Aorta (tissue), 5 donors: Measurements from ENCODE around the gene OR4K14. TPM values are rescaled to one million over a fixed set of nuclear protein-coding genes. Genes with fewer than 3 reads are reported as not detected.
"Not testable (repeated sequence)": the region's sequence is repeated elsewhere in the genome, so short reads cannot be mapped to it uniquely, and the experiment has no call there.

Source experiments
- ATAC-seq: fragments of 200-7000 bp; cut with Tn5 transposase; one replicate; pipeline ENCODE4 v1.9.1; 2022; ENCODE audit warnings: moderate library complexity; ENCODE audit not compliant: low FRiP score
- DNase-seq, 2 donors: peaks; one replicate each; pipeline ENCODE4 v3.0.0-alpha.2; 2020
- H3K27ac ChIP-seq, 2 donors: one replicate each; pipeline ENCODE4 v1.5.1; 2013; ENCODE audit warnings: low read length in 2 of 2, mild to moderate bottlenecking in 2 of 2, moderate library complexity in 2 of 2, control low read depth in 1 of 2, inconsistent platforms in 1 of 2, low read depth in 1 of 2
- H3K27me3 ChIP-seq, 2 donors: one replicate each; pipeline ENCODE4 v1.6.1; 2013; ENCODE audit warnings: control low read depth in 1 of 2, low read length in 1 of 2, mild to moderate bottlenecking in 1 of 2, moderate library complexity in 1 of 2; ENCODE audit not compliant: insufficient read depth in 2 of 2, control insufficient read depth in 1 of 2
- H3K36me3 ChIP-seq, 2 donors: one replicate each; pipeline ENCODE4 v1.6.1; 2013; ENCODE audit warnings: control low read depth in 1 of 2, low read length in 1 of 2, mild to moderate bottlenecking in 1 of 2; ENCODE audit not compliant: insufficient read depth in 2 of 2, control insufficient read depth in 1 of 2
- H3K4me1 ChIP-seq, 2 donors: one replicate each; pipeline ENCODE4 v1.6.1; 2013; ENCODE audit warnings: low read length in 2 of 2, control low read depth in 1 of 2, mild to moderate bottlenecking in 1 of 2, moderate library complexity in 1 of 2; ENCODE audit not compliant: insufficient read depth in 2 of 2, control insufficient read depth in 1 of 2
- H3K4me3 ChIP-seq, 2 donors: one replicate each; pipeline ENCODE4 v1.5.1; 2013; ENCODE audit warnings: low read length in 2 of 2, control low read depth in 1 of 2, mild to moderate bottlenecking in 1 of 2
- H3K9me3 ChIP-seq: one replicate; pipeline ENCODE4 v1.6.1; 2013; ENCODE audit warnings: mild to moderate bottlenecking, low read length; ENCODE audit not compliant: control insufficient read depth
- WGBS, 2 donors: extraction: QIAGEN DNeasy Blood & Tissue Kit; methylation state at CpG; one replicate each; pipeline ENCODE4 v1.1.7; 2013; 5-methylcytosine and 5-hydroxymethylcytosine counted together
- intact Hi-C, 2 donors: fragments of 100-400 bp; cut with DNase I; formaldehyde crosslinking; loops; one replicate each; pipeline versions ENCODE4 v1.14.2 to v1.15.0; 2022
- polyA plus RNA-seq, 2 donors: library from polyadenylated mRNA; stranded (reverse); fragments of 200-250 nt; gene quantifications; one replicate each; pipeline ENCODE4 v1.2.3, GENCODE V29; 2013
- total RNA-seq, 2 donors: library from RNA; stranded (reverse); fragmentation: NEBNext Ultra II Directional; extraction: Animal tissue kit (Norgen Biotek cat#: 25700); gene quantifications; one replicate each; pipeline ENCODE4 v1.2.1, GENCODE V29; 2021
- donor health status: healthy with polysubstance abuse.
- donor health status: Bipolar disorder and iron deficiency.
- donor health status: DM: no; HTN: no; CAD: no.
- donor health status: DM: no; HTN: no; CAD: no.
- donor health status: DM: yes; HTN: yes; CAD: no.

The OR4K14 gene
- total and polyA plus RNA-seq, 4 donors = not detected

DNA sequence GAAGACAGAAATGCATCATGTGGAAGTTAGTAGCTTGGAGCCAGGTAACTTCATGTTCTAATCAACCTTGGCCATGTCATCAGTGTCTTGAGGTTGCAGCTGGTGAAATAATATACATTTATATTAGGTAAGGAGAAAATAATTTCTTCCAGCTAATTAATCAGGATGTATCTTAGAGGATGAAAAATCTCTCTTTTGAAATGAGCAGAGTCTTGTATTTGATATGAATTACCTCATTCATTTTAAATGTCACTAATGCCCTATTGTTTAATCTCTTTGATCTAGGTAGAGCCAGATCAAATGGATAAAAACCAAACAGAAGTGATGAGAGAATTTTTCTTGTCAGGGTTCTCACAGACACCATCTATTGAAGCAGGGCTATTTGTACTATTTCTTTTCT, 17.2 kb downstream of the OR4K14 start, which contains the start of gene OR4Q2:
OR4Q2 (plus strand) TSS at position 301 of the 400 bp plus-strand sequence.
- ATAC-seq = no peak
- intact Hi-C loops = no loop called here

DNA sequence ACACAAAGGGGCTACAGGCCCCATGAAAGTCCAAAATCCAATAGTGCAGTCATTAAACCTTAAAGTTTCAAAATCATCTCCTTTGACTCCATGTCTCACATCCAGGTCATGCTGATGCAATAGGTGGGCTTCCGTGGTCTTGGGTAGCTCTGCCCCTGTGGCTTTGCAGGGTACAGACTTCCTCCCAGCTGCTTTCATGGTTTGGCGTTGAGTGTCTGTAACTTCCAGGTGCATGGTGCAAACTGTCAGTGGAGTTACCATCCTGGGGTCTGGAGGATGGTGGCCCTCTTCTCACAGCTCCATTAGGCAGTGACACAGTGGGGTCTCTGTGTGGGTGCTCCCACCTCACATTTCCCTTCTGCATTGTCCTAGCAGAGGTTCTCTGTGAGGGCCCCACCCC, 25.7 kb downstream of the OR4K14 start:
- no peak for DNase-seq
- no peak overlapping the region for H3K4me3 ChIP-seq
- no peaks in the 10 kb centered on the region for H3K27me3 ChIP-seq
- no peak overlapping the region for H3K27ac ChIP-seq
- H3K36me3 ChIP-seq = no peaks in the 10 kb centered on the region
- no peak for ATAC-seq
- intact Hi-C loops = no loop called here
- no peaks in the 10 kb centered on the region for H3K4me1 ChIP-seq
- no peaks in the 10 kb centered on the region for H3K9me3 ChIP-seq
- WGBS, 2 donors = 53 to 64% methylated on average over 2 of the region's 2 CpGs

More for the DNA sequence above, 17.2 kb downstream of the OR4K14 start, which contains the start of gene OR4Q2:
- H3K27me3 ChIP-seq = no peaks in the 10 kb centered on the region
- no peak for DNase-seq
- no peaks in the 10 kb centered on the region for H3K4me1 ChIP-seq
- no peak within 1 kb of the TSS for H3K27ac ChIP-seq
- no peak within 1 kb of the TSS for H3K4me3 ChIP-seq
- H3K9me3 ChIP-seq = no peaks in the 10 kb centered on the region
- no peaks in the 10 kb centered on the region for H3K36me3 ChIP-seq

GRCh38 chr14:19975291-19975690, 43.8 kb downstream of the OR4K14 start, which contains the start of gene OR4K15:
Gene OR4K15 (plus strand): TSS chr14:19975591. CDS start chr14:19975591, 0 bp downstream.
- H3K36me3 ChIP-seq = no peaks in the 10 kb centered on the region
- H3K27ac ChIP-seq = no peak within 1 kb of the TSS
- no peak for ATAC-seq
- no peaks in the 10 kb centered on the region for H3K9me3 ChIP-seq
- H3K4me1 ChIP-seq = no peaks in the 10 kb centered on the region
- no peak for DNase-seq
- WGBS, 2 donors = 90 to 94% methylated on average over 3 of the region's 3 CpGs
- intact Hi-C loops = no loop called here
- no peaks in the 10 kb centered on the region for H3K27me3 ChIP-seq
- no peak within 1 kb of the TSS for H3K4me3 ChIP-seq

DNA sequence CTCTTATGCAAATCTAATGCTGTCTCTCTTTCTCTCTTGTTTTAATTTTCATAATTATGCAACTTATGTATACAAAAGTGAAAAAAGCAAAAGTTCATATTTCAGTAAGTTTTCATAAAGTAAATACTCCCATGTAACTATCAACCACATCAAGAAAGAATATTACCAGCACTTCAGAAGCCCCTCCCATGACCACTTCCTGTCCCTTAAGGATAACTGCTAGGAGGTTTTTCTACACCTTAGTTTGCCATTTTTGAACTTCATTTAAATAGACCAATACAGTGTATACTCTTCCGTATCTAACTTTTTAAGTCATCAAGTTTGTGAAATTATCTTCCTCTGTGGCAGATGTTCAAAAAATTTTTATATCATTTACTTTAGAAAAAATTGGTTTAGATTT, 44.3 kb downstream of the OR4K14 start:
- no peaks in the 10 kb centered on the region for H3K27me3 ChIP-seq
- H3K36me3 ChIP-seq = no peaks in the 10 kb centered on the region
- H3K4me1 ChIP-seq = no peaks in the 10 kb centered on the region
- DNase-seq (no peak), ATAC-seq (no peak)
- 60 to 65% methylated on average over 1 of the region's 1 CpG for WGBS, 2 donors
- no peak overlapping the region for H3K27ac ChIP-seq
- H3K4me3 ChIP-seq = no peak overlapping the region
- intact Hi-C loops = no loop called here
- H3K9me3 ChIP-seq = no peaks in the 10 kb centered on the region

- intact Hi-C loops, ATAC-seq, H3K4me1 ChIP-seq, H3K9me3 ChIP-seq, H3K36me3 ChIP-seq, H3K27me3 ChIP-seq, DNase-seq, H3K27ac ChIP-seq, H3K4me3 ChIP-seq: not testable (repeated sequence)
- WGBS, 2 donors = 68 to 69% methylated on average over 2 of the region's 2 CpGs
Observed at GRCh38 chr14:19969735-19970134, 49.4 kb downstream of the OR4K14 start.

Other genes starting within 250 kb of the OR4K14 start
- gene OR4M1, start 245.8 kb downstream of the OR4K14 start, total RNA-seq = not detected
- not detected for gene OR4M1, start 245.8 kb downstream of the OR4K14 start, polyA plus RNA-seq
- gene OR4N2, start 215.5 kb downstream of the OR4K14 start, total RNA-seq = not detected
- not detected for gene OR4N2, start 215.5 kb downstream of the OR4K14 start, polyA plus RNA-seq
- gene OR4K2, start 144.2 kb downstream of the OR4K14 start, total RNA-seq = not detected
- gene OR4K2, start 144.2 kb downstream of the OR4K14 start, polyA plus RNA-seq = under 1 TPM in 1 of 2 donors, not detected in 1; 0.03 TPM
- not detected for gene OR4K5, start 98.7 kb downstream of the OR4K14 start, total RNA-seq
- gene OR4K5, start 98.7 kb downstream of the OR4K14 start, polyA plus RNA-seq = not detected
- not detected for gene OR4K1, start 88.4 kb downstream of the OR4K14 start, total RNA-seq
- under 1 TPM in 1 of 2 donors, not detected in 1; 0.50 TPM for gene OR4K1, start 88.4 kb downstream of the OR4K14 start, polyA plus RNA-seq
- gene OR4K15, start 43.7 kb downstream of the OR4K14 start, total RNA-seq = not detected
- not detected for gene OR4K15, start 43.7 kb downstream of the OR4K14 start, polyA plus RNA-seq
- gene OR4Q2, start 17.1 kb downstream of the OR4K14 start, total RNA-seq = not detected
- gene OR4Q2, start 17.1 kb downstream of the OR4K14 start, polyA plus RNA-seq = not detected
- gene OR4K13, start 16.7 kb upstream of the OR4K14 start, total RNA-seq = not detected
- gene OR4K13, start 16.7 kb upstream of the OR4K14 start, polyA plus RNA-seq = not detected
- gene OR4L1, start 40.7 kb upstream of the OR4K14 start, total RNA-seq = not detected
- gene OR4L1, start 40.7 kb upstream of the OR4K14 start, polyA plus RNA-seq = not detected
- not detected for gene OR4K17, start 91.4 kb upstream of the OR4K14 start, total RNA-seq
- not detected for gene OR4K17, start 91.4 kb upstream of the OR4K14 start, polyA plus RNA-seq
- not detected for gene OR4N5, start 119.5 kb upstream of the OR4K14 start, total RNA-seq
- gene OR4N5, start 119.5 kb upstream of the OR4K14 start, polyA plus RNA-seq = not detected
- not detected for gene OR11G2, start 171.6 kb upstream of the OR4K14 start, total RNA-seq
- gene OR11G2, start 171.6 kb upstream of the OR4K14 start, polyA plus RNA-seq = not detected
- not detected for gene OR11H6, start 204.4 kb upstream of the OR4K14 start, total RNA-seq
- gene OR11H6, start 204.4 kb upstream of the OR4K14 start, polyA plus RNA-seq = not detected
- gene OR11H7, start 209.7 kb upstream of the OR4K14 start, total RNA-seq = not detected
- gene OR11H7, start 209.7 kb upstream of the OR4K14 start, polyA plus RNA-seq = not detected
- gene OR11H4, start 220.0 kb upstream of the OR4K14 start, total RNA-seq = not detected
- gene OR11H4, start 220.0 kb upstream of the OR4K14 start, polyA plus RNA-seq = not detected